ENCODE results near the gene MAD1L1. TPM values are rescaled to one million over a fixed set of nuclear protein-coding genes. Genes with fewer than 3 reads are reported as not detected.
A peak's percentile ranks its signal among the peaks of the same experiment; 100 is the strongest.

MAD1L1 gene
- total RNA-seq, 1 donor from 2014 or later, result 32.7 TPM

- H3K4me1 Mint-ChIP-seq (ENCODE audit: unreplicated experiment), result peaks cover 14% of the 10 kb centered on the region
- H3K27ac Mint-ChIP-seq (ENCODE audit: unreplicated experiment), result peak overlapping the region; percentile 80
- peaks cover 26% of the 10 kb centered on the region for H3K36me3 Mint-ChIP-seq (ENCODE audit: unreplicated experiment)
- DNase-seq (ENCODE audit: extremely low spot score, unreplicated experiment), result no peak
- no peaks in the 10 kb centered on the region for H3K9me3 Mint-ChIP-seq (ENCODE audit: unreplicated experiment)
- TF ChIP-seq CTCF (IDR thresholded peaks at IDR 0.05), result no peak
- peak overlapping the region; percentile 48 for H3K4me3 Mint-ChIP-seq (ENCODE audit: unreplicated experiment)
- H3K27me3 Mint-ChIP-seq (ENCODE audit: unreplicated experiment), result no peaks in the 10 kb centered on the region
Observed at GRCh38 chr7:2233926-2234325, 1.2 kb upstream of the MAD1L1 start.

GRCh38 chr7:2231992-2232765, 566 bp downstream of the MAD1L1 start:
- no peaks in the 10 kb centered on the region for H3K9me3 Mint-ChIP-seq (ENCODE audit: unreplicated experiment)
- DNase-seq (ENCODE audit: extremely low spot score, unreplicated experiment), result no peak
- peak overlapping the region; percentile 76 for H3K27ac Mint-ChIP-seq (ENCODE audit: unreplicated experiment)
- peak overlapping the region; percentile 83 for H3K4me3 Mint-ChIP-seq (ENCODE audit: unreplicated experiment)
- H3K36me3 Mint-ChIP-seq (ENCODE audit: unreplicated experiment), result peaks cover 17% of the 10 kb centered on the region
- peaks cover 14% of the 10 kb centered on the region for H3K4me1 Mint-ChIP-seq (ENCODE audit: unreplicated experiment)
- no peaks in the 10 kb centered on the region for H3K27me3 Mint-ChIP-seq (ENCODE audit: unreplicated experiment)
- TF ChIP-seq CTCF (IDR thresholded peaks at IDR 0.05), result no peak

- Mint-ChIP-seq H3K4me3 (ENCODE audit: unreplicated experiment) (no peak overlapping the region), H3K36me3 (ENCODE audit: unreplicated experiment) (peaks cover 18% of the 10 kb centered on the region), H3K4me1 (ENCODE audit: unreplicated experiment) (peaks cover 14% of the 10 kb centered on the region), H3K27ac (ENCODE audit: unreplicated experiment) (no peak overlapping the region), H3K27me3 (ENCODE audit: unreplicated experiment) (no peaks in the 10 kb centered on the region), H3K9me3 (ENCODE audit: unreplicated experiment) (no peaks in the 10 kb centered on the region)
- no peak for DNase-seq (ENCODE audit: extremely low spot score, unreplicated experiment)
- no peak for TF ChIP-seq CTCF (IDR thresholded peaks at IDR 0.05)
Observed at GRCh38 chr7:2230882-2231281, 1.9 kb downstream of the MAD1L1 start.

GRCh38 chr7:2230226-2230625, 2.5 kb downstream of the MAD1L1 start:
- no peak for TF ChIP-seq CTCF (IDR thresholded peaks at IDR 0.05)
- no peak for DNase-seq (ENCODE audit: extremely low spot score, unreplicated experiment)
- Mint-ChIP-seq H3K9me3 (ENCODE audit: unreplicated experiment) (no peaks in the 10 kb centered on the region), H3K4me1 (ENCODE audit: unreplicated experiment) (peaks cover 14% of the 10 kb centered on the region), H3K27me3 (ENCODE audit: unreplicated experiment) (no peaks in the 10 kb centered on the region), H3K27ac (ENCODE audit: unreplicated experiment) (no peak overlapping the region), H3K36me3 (ENCODE audit: unreplicated experiment) (peaks cover 21% of the 10 kb centered on the region), H3K4me3 (ENCODE audit: unreplicated experiment) (no peak overlapping the region)

- no peaks in the 10 kb centered on the region for H3K27me3 Mint-ChIP-seq (ENCODE audit: unreplicated experiment)
- no peak for DNase-seq (ENCODE audit: extremely low spot score, unreplicated experiment)
Observed at GRCh38 chr7:2229467-2229866, 3.3 kb downstream of the MAD1L1 start.

More at GRCh38 chr7:2229467-2229866, 3.3 kb downstream of the MAD1L1 start:
- no peaks in the 10 kb centered on the region for H3K9me3 Mint-ChIP-seq (ENCODE audit: unreplicated experiment)
- no peak overlapping the region for H3K4me3 Mint-ChIP-seq (ENCODE audit: unreplicated experiment)
- TF ChIP-seq CTCF (IDR thresholded peaks at IDR 0.05), result no peak
- H3K27ac Mint-ChIP-seq (ENCODE audit: unreplicated experiment), result no peak overlapping the region
- H3K36me3 Mint-ChIP-seq (ENCODE audit: unreplicated experiment), result peaks cover 14% of the 10 kb centered on the region
- H3K4me1 Mint-ChIP-seq (ENCODE audit: unreplicated experiment), result peaks cover 14% of the 10 kb centered on the region

All from osteocyte (in vitro differentiated cells).